T-helper 9 cell (primary cell): Measurements from ENCODE around the gene MUS81.

Source experiments
- DNase-seq: peaks from one replicate; pipeline ENCODE4 v3.0.0-alpha.2; 2020

MUS81 gene

GRCh38 chr11:65861533-65862183 lies 1.4 kb downstream of the MUS81 start:
- DNase-seq, result no peak

GRCh38 chr11:65862191-65862735 lies 2.0 kb downstream of the MUS81 start:
- no peak for DNase-seq

- no peak for DNase-seq
Measured at GRCh38 chr11:65862941-65863888, 3.0 kb downstream of the MUS81 start.

GRCh38 chr11:65863889-65864705 lies 3.9 kb downstream of the MUS81 start:
- DNase-seq, result no peak

- DNase-seq, result no peak
Measured at GRCh38 chr11:65864706-65865471, 4.7 kb downstream of the MUS81 start.

- DNase-seq, result no peak
Measured at GRCh38 chr11:65865550-65866172, 5.4 kb downstream of the MUS81 start.

- no peak for DNase-seq
Measured at GRCh38 chr11:65866509-65867283, 6.5 kb downstream of the MUS81 start.

- DNase-seq, result no peak
Measured at GRCh38 chr11:65867284-65868071, 7.2 kb downstream of the MUS81 start.

GRCh38 chr11:65868076-65868667 lies 7.9 kb downstream of the MUS81 start:
- no peak for DNase-seq

GRCh38 chr11:65868907-65869306 lies 8.7 kb downstream of the MUS81 start:
- no peak for DNase-seq

- no peak for DNase-seq
Measured at GRCh38 chr11:65869643-65870306, 9.5 kb downstream of the MUS81 start.

- DNase-seq, result no peak
Measured at GRCh38 chr11:65870307-65870658, 10.1 kb downstream of the MUS81 start.

- no peak for DNase-seq
Measured at GRCh38 chr11:65870706-65871681, 10.8 kb downstream of the MUS81 start.

GRCh38 chr11:65871811-65872548 lies 11.7 kb downstream of the MUS81 start:
- no peak for DNase-seq

- no peak for DNase-seq
Measured at GRCh38 chr11:65872586-65873317, 12.5 kb downstream of the MUS81 start, which contains the start of gene EFEMP2. EFEMP2 (minus strand) TSS chr11:65872800; CDS start chr11:65872354, 446 bp downstream.
